Esophagus muscularis mucosa (tissue), 3 donors: ENCODE measurements around the gene PTPRD.

ENCODE experiments used
- CTCF ChIP-seq, 3 experiments: fragments of 200-600 bp in 2 of 3; fragments of 450-650 bp in 1 of 3; sonication (generic) in 2 of 3; IDR thresholded peaks; one replicate each; pipeline ENCODE4 v1.5.1; 2017 to 2019; ENCODE audit warnings: antibody characterized with exemption in 3 of 3, mild to moderate bottlenecking in 2 of 3, moderate library complexity in 1 of 3
- POLR2A ChIP-seq: fragments of 450-650 bp; IDR thresholded peaks from one replicate; pipeline ENCODE4 v1.6.1; 2017; ENCODE audit warnings: antibody characterized with exemption, moderate library complexity, mild to moderate bottlenecking, low read depth

- TF ChIP-seq POLR2A: no peak
- TF ChIP-seq CTCF (IDR thresholded peaks at IDR 0.05): no peak
Measured at GRCh38 chr9:8887369-8887768, 1725.4 kb downstream of the PTPRD start.
